Astrocyte of the cerebellum (primary cell): ENCODE results near the gene AP3B2.

ENCODE experiments used
- DNase-seq: peaks from one replicate; pipeline ENCODE4 v3.0.0-alpha.2; 2011; ENCODE audit warnings: low read depth
- H3K4me3 ChIP-seq: 2 replicates; pipeline ENCODE4 v1.5.1; 2011; ENCODE audit warnings: mild to moderate bottlenecking, low read depth, low read length, moderate library complexity
- CTCF ChIP-seq: IDR thresholded peaks from 2 replicates; pipeline ENCODE4 v1.5.1; 2012; ENCODE audit warnings: low read length, low read depth, moderate library complexity, mild to moderate bottlenecking; ENCODE audit errors: missing control alignments
- in situ Hi-C: cut with HindIII; loops from 2 replicates; pipeline ENCODE4 v1.10.0; 2017; ENCODE audit warnings: low sequenced_read_pairs

AP3B2 gene

GRCh38 chr15:82680200-82681102 is 29.2 kb downstream of the AP3B2 start:
- no peak overlapping the region for H3K4me3 ChIP-seq
- no peak for TF ChIP-seq CTCF
- in situ Hi-C loops, result no loop called here
- no peak for DNase-seq

- in situ Hi-C loops, result no loop called here
- TF ChIP-seq CTCF, result no peak
- DNase-seq, result no peak
- H3K4me3 ChIP-seq, result no peak overlapping the region
Observed at GRCh38 chr15:82679626-82680199, 30.0 kb downstream of the AP3B2 start.

GRCh38 chr15:82677720-82678323 is 31.9 kb downstream of the AP3B2 start:
- in situ Hi-C loops, result no loop called here
- DNase-seq, result no peak
- no peak overlapping the region for H3K4me3 ChIP-seq
- no peak for TF ChIP-seq CTCF

- no peak for TF ChIP-seq CTCF
- DNase-seq, result no peak
- in situ Hi-C loops, result no loop called here
- no peak overlapping the region for H3K4me3 ChIP-seq
Observed at GRCh38 chr15:82674873-82675272, 34.8 kb downstream of the AP3B2 start.

- TF ChIP-seq CTCF, result no peak
- in situ Hi-C loops, result no loop called here
- no peak for DNase-seq
Observed at GRCh38 chr15:82670699-82671098, 39.0 kb downstream of the AP3B2 start.

GRCh38 chr15:82666606-82667005 is 43.1 kb downstream of the AP3B2 start:
- no peak for TF ChIP-seq CTCF
- H3K4me3 ChIP-seq, result no peak overlapping the region
- in situ Hi-C loops, result no loop called here
- no peak for DNase-seq

More at GRCh38 chr15:82670699-82671098, 39.0 kb downstream of the AP3B2 start:
- H3K4me3 ChIP-seq, result no peak overlapping the region
